Upper lobe of right lung (tissue), 1 donor: ENCODE results near the gene CCNQ. TPM values are rescaled to one million over a fixed set of nuclear protein-coding genes. Genes with fewer than 3 reads are reported as not detected.

Experiments
- ATAC-seq: fragments of 200-7000 bp; cut with Tn5 transposase; one replicate; pipeline ENCODE4 v1.9.1; 2020; ENCODE audit warnings: mild to moderate bottlenecking, moderate library complexity
- DNase-seq: peaks from one replicate; pipeline ENCODE4 v3.0.0-alpha.2; 2020
- H3K27ac ChIP-seq: fragments of 200-600 bp; one replicate; pipeline ENCODE4 v1.8.0; 2022
- H3K27me3 ChIP-seq: fragments of 200-600 bp; one replicate; pipeline ENCODE4 v1.8.0; 2022; ENCODE audit warnings: mild to moderate bottlenecking
- H3K36me3 ChIP-seq: fragments of 200-600 bp; one replicate; pipeline ENCODE4 v1.8.0; 2022
- H3K4me1 ChIP-seq: fragments of 200-600 bp; one replicate; pipeline ENCODE4 v1.8.0; 2022
- H3K4me3 ChIP-seq: fragments of 200-600 bp; one replicate; pipeline ENCODE4 v1.8.0; 2022; ENCODE audit warnings: mild to moderate bottlenecking
- H3K9me3 ChIP-seq: fragments of 200-600 bp; one replicate; pipeline ENCODE4 v1.8.0; 2022
- intact Hi-C: fragments of 100-400 bp; cut with DNase I; formaldehyde crosslinking; loops from one replicate; pipeline ENCODE4 v1.11.0; 2022
- long read RNA-seq: library from polyadenylated mRNA; unstranded; transcript quantifications from one replicate; pipeline ENCODE4 v2.0.0, GENCODE V29; 2021
- total RNA-seq: library from RNA; stranded (reverse); fragmentation: NEBNext Ultra II Directional; extraction: Animal tissue kit (Norgen Biotek cat#: 25700); gene quantifications from one replicate; pipeline ENCODE4 v1.2.1, GENCODE V29; 2021
- TF ChIP-seq, protein P1 (sequence below): fragments of 200-600 bp; IDR thresholded peaks from one replicate; pipeline ENCODE4 v1.8.0; 2022; ENCODE audit warnings: antibody characterized with exemption
- donor health status: DM: no; HTN: yes; CAD: no; lungs with severe emphysema.

Gene CCNQ
- 18.9 TPM for total RNA-seq
- long read RNA-seq, transcript CCNQ-204 (5 exons, 1,306 nt): major isoform, 13 of 36 reads
- long read RNA-seq, transcript CCNQ-202 (5 exons, 1,164 nt): minor isoform, 11 of 36 reads
- long read RNA-seq, partial matches to known transcripts: 0 of 36 reads
- long read RNA-seq, other reads (novel, unspliced or antisense): 6 of 36 reads

DNA sequence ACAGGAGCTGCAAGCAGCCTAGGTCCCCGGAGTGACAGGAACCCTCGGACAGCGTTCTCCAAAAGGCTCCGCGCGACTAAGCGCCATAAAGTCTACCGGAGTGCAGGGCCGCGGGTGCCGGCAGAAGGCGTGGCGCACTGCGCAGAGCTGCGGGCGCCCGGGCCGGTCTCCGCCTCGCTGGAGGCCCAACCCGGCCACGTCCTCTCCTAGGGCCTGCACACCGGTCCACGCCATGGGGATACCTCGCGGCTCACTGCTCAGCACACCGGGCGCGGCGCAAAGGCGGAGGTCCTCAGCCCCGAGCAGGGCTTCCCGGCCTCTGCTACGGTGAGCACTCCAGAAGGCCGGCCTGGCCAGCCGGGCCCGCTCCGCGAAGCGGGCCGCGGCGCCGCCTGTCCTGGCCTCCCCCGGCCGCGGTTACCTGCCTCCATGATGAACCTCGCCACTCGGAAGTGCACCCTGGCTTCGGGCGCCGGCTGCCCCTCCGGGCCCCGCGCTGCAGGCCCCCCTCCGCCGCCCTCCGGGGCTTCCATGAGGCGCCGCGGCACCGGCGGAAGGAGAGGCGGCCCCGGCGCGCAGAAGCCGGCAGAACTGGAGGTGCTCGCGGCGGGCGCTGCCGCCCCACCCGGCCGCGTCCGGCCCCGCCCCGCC, at the start of gene CCNQ:
TSS of gene CCNQ (minus strand) at position 599 of the 651 bp plus-strand sequence. CDS start at position 533, 66 bp downstream.
- intact Hi-C loops: no loop called here
- peak; percentile 62 for ATAC-seq
- DNase-seq: peak; percentile 71
- no peaks in the 10 kb centered on the region for H3K9me3 ChIP-seq
- H3K4me1 ChIP-seq: peaks cover 8% of the 10 kb centered on the region
- no peaks in the 10 kb centered on the region for H3K27me3 ChIP-seq
- H3K4me3 ChIP-seq: peak within 1 kb of the TSS; percentile 65
- H3K27ac ChIP-seq: peak within 1 kb of the TSS; percentile 60
- TF ChIP-seq, protein P1, sequence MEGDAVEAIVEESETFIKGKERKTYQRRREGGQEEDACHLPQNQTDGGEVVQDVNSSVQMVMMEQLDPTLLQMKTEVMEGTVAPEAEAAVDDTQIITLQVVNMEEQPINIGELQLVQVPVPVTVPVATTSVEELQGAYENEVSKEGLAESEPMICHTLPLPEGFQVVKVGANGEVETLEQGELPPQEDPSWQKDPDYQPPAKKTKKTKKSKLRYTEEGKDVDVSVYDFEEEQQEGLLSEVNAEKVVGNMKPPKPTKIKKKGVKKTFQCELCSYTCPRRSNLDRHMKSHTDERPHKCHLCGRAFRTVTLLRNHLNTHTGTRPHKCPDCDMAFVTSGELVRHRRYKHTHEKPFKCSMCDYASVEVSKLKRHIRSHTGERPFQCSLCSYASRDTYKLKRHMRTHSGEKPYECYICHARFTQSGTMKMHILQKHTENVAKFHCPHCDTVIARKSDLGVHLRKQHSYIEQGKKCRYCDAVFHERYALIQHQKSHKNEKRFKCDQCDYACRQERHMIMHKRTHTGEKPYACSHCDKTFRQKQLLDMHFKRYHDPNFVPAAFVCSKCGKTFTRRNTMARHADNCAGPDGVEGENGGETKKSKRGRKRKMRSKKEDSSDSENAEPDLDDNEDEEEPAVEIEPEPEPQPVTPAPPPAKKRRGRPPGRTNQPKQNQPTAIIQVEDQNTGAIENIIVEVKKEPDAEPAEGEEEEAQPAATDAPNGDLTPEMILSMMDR: no peak
- H3K36me3 ChIP-seq: no peaks in the 10 kb centered on the region

DNA sequence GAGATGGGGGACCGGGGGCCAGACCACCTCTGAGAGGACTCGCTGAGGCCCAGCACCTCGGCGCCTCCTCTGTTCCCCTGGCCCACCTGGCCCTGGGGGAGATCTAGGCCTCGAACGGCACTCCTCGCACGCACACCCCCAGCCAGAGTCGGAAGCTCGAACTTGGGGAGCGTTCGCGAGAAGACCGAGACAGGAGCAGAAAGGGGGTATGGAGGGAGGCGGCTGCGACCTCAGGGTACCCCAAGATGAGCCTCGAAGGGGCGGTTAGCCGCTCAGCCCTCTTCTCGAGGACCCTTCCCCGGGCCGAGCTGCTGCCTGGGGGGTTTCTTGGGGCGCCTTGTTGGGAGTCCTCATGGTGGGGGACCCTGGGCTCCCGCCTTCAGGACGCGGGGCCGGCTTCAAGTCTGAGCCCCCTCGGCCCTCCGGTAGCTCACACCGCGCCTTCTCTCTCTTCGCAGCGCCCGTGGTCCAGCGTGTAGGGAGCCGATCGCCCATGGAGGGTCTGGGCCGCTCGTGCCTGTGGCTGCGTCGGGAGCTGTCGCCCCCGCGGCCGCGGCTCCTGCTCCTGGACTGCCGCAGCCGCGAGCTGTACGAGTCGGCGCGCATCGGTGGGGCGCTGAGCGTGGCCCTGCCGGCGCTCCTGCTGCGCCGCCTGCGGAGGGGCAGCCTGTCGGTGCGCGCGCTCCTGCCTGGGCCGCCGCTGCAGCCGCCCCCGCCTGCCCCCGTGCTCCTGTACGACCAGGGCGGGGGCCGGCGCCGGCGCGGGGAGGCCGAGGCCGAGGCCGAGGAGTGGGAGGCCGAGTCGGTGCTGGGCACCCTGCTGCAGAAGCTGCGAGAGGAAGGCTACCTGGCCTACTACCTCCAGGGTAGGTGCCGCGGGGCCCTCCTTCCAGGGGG, 48.8 kb upstream of the CCNQ start:
- TF ChIP-seq, protein P1: no peak
- ATAC-seq: no peak

DNA sequence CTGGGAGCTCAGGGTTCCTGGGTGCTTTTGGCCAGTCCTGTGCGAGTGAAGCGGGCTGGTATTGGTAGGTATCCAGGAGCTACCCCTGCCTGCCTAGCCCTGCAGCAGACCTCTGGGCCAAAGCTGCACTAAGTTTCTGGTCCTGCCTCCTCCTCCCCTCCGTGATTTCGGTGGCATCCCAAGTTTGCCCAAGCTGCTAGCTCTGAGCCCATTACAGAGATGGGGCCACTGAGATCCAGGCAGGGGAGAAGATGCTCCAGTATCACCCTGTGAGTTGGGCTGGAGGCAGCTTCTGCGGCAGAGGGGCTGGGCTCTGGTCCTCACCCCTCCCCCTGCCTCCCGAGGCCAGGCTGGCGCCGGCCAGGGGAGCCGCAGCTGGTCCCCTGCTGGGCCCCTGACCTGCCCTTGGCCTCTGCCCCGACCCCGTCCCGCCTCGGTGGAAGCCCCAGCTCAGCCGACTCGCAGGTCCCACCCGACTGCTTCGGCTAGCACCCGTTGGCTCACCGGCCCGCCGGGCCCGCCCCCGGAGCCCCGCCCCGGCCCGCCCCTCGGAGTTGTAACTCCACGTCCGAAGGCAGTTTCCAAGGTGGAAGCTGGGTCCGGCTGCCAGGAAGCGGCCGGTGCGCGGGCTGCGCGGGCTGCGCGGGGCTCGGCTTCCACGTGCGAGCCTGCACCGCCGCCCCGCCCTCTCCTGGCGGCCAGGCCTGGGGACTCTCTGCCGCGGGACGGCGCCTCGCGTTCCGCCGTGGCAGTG, 47.9 kb upstream of the CCNQ start, which contains the start of gene DUSP9:
TSS of gene DUSP9 (plus strand) at position 584 of the 754 bp plus-strand sequence. CDS start 751 bp downstream, outside the sequence.
- no peak within 1 kb of the TSS for H3K27ac ChIP-seq
- peak within 1 kb of the TSS; percentile 14 for H3K4me3 ChIP-seq
- DNase-seq: peak; percentile 64
- TF ChIP-seq, protein P1: no peak
- no peaks in the 10 kb centered on the region for H3K9me3 ChIP-seq
- H3K4me1 ChIP-seq: peaks cover 5% of the 10 kb centered on the region
- intact Hi-C loops: no loop called here
- H3K36me3 ChIP-seq: no peaks in the 10 kb centered on the region
- H3K27me3 ChIP-seq: peaks cover 10% of the 10 kb centered on the region
- ATAC-seq: peak; percentile 56

More for the DNA sequence above, 48.8 kb upstream of the CCNQ start:
- Histone ChIP-seq H3K4me1 (peaks cover 5% of the 10 kb centered on the region), H3K27ac (no peak overlapping the region), H3K9me3 (no peaks in the 10 kb centered on the region), H3K4me3 (no peak overlapping the region), H3K27me3 (peaks cover 6% of the 10 kb centered on the region), H3K36me3 (no peaks in the 10 kb centered on the region)
- no peak for DNase-seq
- intact Hi-C loops: no loop called here

DNA sequence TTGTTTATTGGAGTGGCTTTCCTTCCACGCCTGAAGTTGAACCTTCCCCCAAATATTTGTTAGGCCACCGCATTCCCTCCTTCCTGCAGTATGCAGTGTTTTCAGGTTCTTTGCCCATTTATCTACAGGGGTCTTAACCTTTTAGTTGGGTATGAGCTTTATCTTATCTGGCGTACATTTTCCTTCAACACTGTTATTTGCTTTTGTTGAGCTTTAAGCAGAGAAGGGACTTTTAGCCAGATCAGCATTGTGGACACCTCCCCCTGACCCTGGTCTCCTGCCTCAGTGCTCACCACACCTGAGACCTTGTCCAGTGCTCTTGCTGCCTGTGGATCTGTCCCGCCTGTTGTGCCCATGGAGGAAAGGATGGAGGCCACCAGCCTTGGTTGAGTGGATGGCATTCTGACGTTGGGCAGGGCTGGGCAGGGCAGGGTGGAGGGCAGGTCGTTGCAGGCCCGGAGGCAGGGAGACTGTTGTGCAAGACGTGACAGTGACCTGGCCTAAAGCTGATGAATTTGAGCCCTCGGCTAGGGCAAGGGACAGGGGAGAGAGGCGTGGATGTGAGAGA, 47.1 kb upstream of the CCNQ start:
- H3K36me3 ChIP-seq: no peaks in the 10 kb centered on the region
- DNase-seq (no peak), ATAC-seq (no peak)
- peaks cover 5% of the 10 kb centered on the region for H3K4me1 ChIP-seq
- TF ChIP-seq, protein P1: no peak
- peaks cover 18% of the 10 kb centered on the region for H3K27me3 ChIP-seq
- no peak overlapping the region for H3K4me3 ChIP-seq
- intact Hi-C loops: no loop called here
- no peak overlapping the region for H3K27ac ChIP-seq
- no peaks in the 10 kb centered on the region for H3K9me3 ChIP-seq

DNA sequence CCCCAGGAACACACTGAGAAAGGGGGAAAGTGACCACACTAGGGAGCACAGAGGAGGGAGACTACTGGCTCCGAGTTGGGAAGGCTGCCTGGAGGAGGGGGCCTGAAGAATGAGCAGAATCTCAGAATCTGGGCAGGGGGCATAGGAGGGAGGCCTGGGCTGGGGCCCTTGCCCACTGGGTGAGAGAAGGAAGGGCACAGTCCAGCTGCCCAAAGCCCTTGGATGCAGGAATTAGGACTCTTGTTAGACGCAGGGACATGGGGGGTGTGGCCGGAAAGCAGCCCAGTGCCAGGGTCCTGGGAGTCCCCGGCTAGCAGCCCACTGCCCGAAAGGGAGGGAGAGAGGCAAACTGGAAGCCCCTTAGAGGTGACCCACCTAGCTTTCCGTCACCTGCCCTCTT, 46.2 kb upstream of the CCNQ start:
- Histone ChIP-seq H3K36me3 (no peaks in the 10 kb centered on the region), H3K27me3 (peaks cover 20% of the 10 kb centered on the region), H3K4me1 (peaks cover 5% of the 10 kb centered on the region), H3K27ac (no peak overlapping the region), H3K4me3 (no peak overlapping the region), H3K9me3 (no peaks in the 10 kb centered on the region)
- DNase-seq: no peak
- intact Hi-C loops: no loop called here
- TF ChIP-seq, protein P1: no peak
- no peak for ATAC-seq
